Middle frontal gyrus (tissue), 1 donor: Measurements from ENCODE around the gene CABLES1.
"Not testable (repeated sequence)": the region's sequence is repeated elsewhere in the genome, so short reads cannot be mapped to it uniquely, and the experiment has no call there.

Source experiments
- DNase-seq: peaks from one replicate; pipeline ENCODE4 v3.0.0-alpha.2; 2015; ENCODE audit warnings: low spot score; ENCODE audit errors: extremely low spot score

CABLES1 gene

GRCh38 chr18:23141104-23141999 lies 6.1 kb downstream of the CABLES1 start:
- DNase-seq: no peak

DNA sequence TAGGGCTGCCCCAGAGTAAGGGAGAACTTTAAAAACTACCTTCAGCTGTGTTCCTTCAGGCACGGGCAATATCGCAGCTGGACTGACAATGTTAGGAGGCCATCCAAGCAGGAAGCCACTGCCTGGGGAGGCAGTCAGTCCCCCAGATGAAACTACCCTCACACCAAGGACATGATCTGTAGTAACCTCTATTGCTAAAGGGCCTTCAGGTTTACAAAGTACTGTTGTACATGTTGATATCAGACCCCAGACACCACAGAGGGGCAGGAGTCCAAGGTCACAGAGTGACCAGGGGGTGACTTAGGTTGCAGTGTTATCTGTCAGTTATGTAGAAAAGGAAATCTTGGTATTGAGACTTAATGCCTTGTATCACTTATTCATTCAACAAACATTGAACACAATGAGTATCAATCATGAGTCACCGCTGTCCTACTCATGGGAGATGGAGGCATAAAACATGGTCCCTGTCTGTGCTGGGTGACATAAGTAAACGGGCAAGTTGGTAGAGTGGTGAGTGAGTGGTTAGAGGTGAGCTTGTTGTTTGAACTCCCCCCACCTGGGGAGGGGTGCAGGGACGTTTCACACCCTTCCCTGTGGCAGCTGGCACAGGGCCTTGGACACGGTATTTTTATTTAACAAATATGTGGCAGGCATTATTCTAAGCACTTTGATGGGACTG lies 7.1 kb downstream of the CABLES1 start:
- no peak for DNase-seq

- no peak for DNase-seq
Observed at GRCh38 chr18:23143016-23143814, 7.9 kb downstream of the CABLES1 start.

GRCh38 chr18:23143815-23144261 lies 8.6 kb downstream of the CABLES1 start:
- no peak for DNase-seq

DNA sequence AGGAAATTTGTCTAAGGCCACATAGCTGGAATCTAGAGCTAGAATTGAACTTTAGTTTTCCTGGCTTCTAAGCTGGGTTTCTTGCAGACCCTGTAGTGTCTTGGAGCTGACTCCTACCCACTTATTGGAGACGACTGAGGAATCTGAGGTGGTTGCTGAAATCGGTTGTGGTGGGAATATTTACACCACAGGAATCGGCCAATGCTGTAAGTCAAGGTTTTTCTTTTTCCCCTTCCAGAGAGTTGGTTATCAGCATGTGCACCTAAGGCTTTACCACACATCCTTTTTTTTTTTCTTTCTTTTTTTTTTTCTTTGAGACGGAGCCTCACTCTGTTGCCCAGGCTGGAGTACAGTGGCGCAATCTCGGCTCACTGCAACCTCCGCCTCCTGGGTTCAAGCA lies 9.4 kb downstream of the CABLES1 start:
- no peak for DNase-seq

DNA sequence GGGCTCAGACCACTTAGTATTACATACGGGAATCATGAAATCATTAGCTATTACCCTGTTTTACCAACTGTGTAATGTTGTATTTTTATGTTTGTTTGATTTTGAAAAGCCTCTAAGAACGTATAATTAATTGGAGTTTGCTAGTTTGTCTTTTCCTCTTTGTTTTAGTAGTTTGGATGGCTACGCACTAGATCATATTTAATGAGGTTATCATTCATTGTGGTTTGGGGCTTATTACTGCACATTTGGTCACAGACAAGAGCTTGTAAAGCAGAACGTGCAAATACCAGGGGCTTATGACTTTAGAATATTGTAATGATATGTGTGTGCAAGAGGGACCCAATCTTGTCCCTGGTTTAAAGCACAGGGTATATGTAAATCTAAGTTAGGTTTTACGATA lies 10.3 kb downstream of the CABLES1 start:
- DNase-seq: no peak

- no peak for DNase-seq
Observed at GRCh38 chr18:23146861-23147469, 11.7 kb downstream of the CABLES1 start.

GRCh38 chr18:23148382-23148781 lies 13.1 kb downstream of the CABLES1 start:
- no peak for DNase-seq

DNA sequence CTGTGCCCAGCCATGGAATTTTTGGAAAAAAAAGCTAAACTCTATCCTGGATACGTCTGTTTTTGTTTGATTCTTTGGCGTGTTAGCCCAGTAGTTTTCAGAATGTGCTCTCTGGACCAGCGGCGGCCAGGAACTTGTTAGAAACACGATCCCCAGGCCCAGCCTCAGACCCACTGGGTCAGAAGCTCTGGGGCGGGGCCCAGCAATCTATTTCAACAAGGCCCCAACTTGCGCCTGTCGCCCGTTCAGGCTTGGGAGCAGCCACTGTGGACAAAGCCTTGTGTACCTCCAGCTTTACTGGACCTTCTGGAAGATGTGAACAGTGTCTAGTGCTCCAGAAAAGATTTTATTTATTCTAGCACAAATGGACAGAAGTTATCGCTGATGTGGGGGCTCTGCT lies 14.3 kb downstream of the CABLES1 start:
- DNase-seq: no peak

DNA sequence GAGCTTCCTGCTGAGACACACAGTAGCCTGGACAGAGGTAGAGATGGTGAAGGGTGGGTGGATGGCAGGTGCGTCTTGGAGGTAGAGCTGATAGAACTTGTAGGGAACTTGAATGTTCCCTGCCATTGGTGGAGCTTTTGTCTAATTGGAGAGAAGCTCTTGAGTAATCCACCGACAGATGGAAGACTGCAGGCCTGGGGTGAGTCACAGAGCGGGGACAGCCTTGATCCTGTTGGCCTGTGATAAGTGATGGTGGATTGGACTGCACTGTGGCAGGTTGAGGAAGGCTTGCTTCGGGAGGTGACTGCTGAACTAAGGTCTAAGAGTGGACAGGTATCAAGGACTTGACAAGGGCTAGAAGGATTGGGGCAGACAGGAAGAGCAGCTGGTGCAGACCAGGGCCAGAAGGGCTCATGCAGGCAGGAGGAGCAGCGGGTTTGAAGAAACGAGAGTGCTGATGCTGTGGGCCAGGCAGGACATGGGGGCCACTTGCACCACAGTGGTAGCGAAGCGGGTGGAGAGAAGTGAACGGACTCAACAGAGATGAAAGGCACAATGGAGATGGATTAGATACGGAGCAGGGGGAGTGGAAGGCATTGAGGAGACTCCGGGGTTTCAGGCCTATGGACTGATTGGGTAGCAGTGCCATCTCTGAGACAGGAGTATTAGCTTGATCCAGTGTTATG lies 16.3 kb downstream of the CABLES1 start:
- DNase-seq: no peak

DNA sequence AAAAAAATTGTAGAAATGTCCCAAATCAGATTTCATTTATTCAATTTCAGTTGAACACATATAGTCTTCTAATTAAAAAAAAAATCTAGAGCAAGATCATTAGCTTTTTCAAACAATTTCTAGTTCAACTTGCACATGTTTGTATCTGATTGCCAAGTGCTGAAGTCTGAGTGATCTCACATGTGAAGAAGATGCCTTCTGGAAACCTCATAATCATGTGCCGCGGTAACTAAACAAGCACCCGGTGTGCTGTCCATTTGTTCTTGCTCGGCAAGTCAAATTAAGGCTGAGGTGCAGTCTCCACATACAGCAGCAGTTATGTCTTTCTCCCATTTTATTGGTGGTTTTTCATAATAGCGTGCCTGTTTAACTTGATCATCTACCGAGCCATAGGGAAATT lies 18.7 kb downstream of the CABLES1 start:
- DNase-seq: no peak

DNA sequence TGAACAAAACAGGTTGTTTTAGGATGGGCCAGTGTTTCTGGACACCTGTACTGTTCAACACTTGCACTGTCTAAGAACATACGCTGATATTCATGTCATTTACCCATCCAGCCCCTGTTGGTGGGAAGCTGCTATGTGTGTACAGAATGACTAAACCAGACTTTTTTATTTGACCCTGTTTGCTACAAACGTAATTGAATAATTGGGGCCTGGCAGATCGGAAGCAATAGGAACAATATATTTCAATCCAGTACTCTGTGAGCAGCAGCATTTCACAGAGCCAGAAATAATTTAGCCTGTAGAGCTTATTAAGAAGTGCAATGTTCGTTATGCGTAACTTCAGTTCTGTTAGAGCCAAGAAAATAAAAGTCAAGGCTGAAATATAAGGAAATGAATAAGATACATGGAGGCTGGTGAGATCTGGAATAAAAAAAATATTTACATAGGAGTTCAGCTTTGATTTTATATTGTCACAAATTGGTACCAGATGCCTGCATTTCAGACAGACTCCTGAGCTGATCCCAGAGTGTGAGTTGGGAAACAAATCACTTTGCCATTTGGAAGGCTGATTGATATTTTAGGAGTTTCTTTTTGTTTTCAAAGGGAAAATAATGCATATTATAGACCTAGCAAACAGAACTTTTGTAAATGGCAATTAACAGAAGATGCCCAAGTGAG lies 19.7 kb downstream of the CABLES1 start:
- DNase-seq: no peak

GRCh38 chr18:23155537-23155936 lies 20.3 kb downstream of the CABLES1 start:
- no peak for DNase-seq

GRCh38 chr18:23156134-23156533 lies 20.8 kb downstream of the CABLES1 start:
- DNase-seq: no peak

- no peak for DNase-seq
Observed at GRCh38 chr18:23158058-23158457, 22.8 kb downstream of the CABLES1 start.

DNA sequence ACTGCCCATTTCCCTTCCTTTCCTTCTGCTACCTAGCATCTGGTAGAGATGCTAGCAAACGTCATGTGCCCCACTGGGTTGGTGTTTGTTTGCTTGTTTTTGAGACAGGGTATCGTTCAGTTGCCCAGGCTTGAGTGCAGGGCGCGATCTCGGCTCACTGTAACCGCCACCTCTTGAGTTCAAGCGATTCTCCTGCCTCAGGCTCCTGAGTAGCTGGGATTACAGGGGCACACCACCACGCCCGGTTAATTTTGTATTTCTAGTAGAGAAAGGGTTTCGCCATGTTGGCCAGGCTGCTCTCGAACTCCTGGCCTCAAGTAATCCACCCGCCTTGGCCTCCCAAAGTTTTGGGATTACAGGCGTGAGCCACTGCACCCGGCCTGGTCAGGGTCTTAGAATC lies 23.6 kb downstream of the CABLES1 start:
- DNase-seq: not testable (repeated sequence)

- DNase-seq: no peak
Observed at GRCh38 chr18:23159344-23159743, 24.1 kb downstream of the CABLES1 start.

DNA sequence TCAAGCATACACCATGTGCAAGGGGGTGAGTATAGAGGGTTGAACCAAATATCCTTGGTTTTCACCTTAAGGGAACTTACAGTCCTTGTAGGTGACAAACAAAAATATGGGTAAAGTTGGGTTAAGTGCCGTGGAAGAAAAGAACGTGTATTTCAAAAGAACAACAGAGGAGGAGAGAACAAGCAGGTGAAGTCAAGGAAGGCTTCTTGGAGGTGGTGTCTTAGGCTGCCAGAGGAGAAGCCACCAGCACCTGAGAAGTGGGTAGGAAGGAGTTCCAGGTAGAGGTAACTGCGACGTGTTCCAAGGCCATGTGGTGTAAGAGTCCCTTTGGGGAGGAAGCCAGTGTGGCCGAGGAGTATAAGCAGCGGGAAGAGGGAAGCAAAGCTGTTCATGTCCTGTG lies 27.2 kb downstream of the CABLES1 start:
- DNase-seq: no peak

DNA sequence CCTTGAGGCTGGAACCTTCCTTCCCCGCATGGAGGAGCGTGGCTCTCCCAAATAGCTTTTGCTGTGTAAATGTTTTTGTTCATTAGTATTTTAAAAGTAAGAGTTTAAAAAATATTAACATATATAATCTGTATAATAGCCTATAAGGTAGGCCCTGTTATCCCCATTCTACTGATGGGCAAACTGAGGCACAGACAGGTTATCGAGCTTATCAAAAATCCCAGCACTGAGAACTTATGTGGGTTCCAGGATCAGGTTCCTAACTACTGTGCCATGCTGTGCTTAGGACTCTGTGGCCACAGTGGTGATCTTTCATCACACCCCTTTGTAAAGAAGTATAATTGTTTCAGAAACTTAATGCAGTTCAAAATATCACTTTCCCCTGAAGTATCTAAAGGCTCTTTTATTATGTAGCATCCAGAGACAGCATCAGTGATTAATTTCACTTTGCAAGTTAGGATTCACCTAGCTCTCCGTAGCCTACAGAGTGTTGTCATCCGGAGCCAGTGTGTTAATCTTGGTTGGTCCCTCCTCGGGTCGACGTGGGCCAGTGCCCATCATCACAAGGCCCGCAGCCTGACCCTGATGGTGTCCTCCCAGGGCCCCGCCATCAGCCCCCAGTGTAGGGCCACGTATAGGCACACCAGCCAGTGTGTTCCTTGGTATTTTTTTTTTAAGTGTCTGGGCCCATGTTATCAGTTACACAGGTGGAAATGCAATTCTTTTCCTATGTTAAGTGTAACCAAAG lies 28.7 kb downstream of the CABLES1 start:
- no peak for DNase-seq
